Liver (tissue), 9 donors: ENCODE data around the gene CNIH2. TPM values are rescaled to one million over a fixed set of nuclear protein-coding genes. Genes with fewer than 3 reads are reported as not detected.

Experiments used
- DNase-seq: peaks from one replicate; pipeline ENCODE4 v3.0.0-alpha.2; 2017; ENCODE audit warnings: low spot score
- H3K27ac ChIP-seq, 2 donors: one replicate each; pipeline ENCODE4 v1.7.0; 2013; ENCODE audit warnings: inconsistent platforms in 2 of 2, low read length in 2 of 2, control low read depth in 1 of 2, low read depth in 1 of 2, mild to moderate bottlenecking in 1 of 2
- H3K27me3 ChIP-seq, 4 donors: one replicate each; pipeline versions ENCODE4 v1.6.1 to v1.7.0; 2013; ENCODE audit warnings: low read length in 3 of 4, inconsistent platforms in 1 of 4, mild to moderate bottlenecking in 1 of 4, moderate library complexity in 1 of 4; ENCODE audit not compliant: control insufficient read depth in 4 of 4, insufficient read depth in 4 of 4
- H3K36me3 ChIP-seq, 4 donors: one replicate each; pipeline versions ENCODE4 v1.6.1 to v1.7.0; 2013; ENCODE audit warnings: low read length in 3 of 4, mild to moderate bottlenecking in 3 of 4, low read depth in 1 of 4, moderate library complexity in 1 of 4; ENCODE audit not compliant: control insufficient read depth in 4 of 4, insufficient read depth in 3 of 4
- H3K4me1 ChIP-seq, 4 donors: one replicate each; pipeline versions ENCODE4 v1.6.1 to v1.7.0; 2013; ENCODE audit warnings: low read length in 3 of 4, mild to moderate bottlenecking in 3 of 4, moderate library complexity in 1 of 4; ENCODE audit not compliant: control insufficient read depth in 4 of 4, insufficient read depth in 4 of 4
- H3K4me3 ChIP-seq, 3 donors: one replicate each; pipeline versions ENCODE4 v1.6.1 to v1.7.0; 2013; ENCODE audit warnings: low read length in 3 of 3, control low read depth in 1 of 3, low read depth in 1 of 3, mild to moderate bottlenecking in 1 of 3
- H3K9ac ChIP-seq, 2 donors: one replicate each; pipeline ENCODE4 v1.7.0; 2013; ENCODE audit warnings: low read length in 2 of 2, mild to moderate bottlenecking in 2 of 2, moderate library complexity in 2 of 2, control low read depth in 1 of 2, low read depth in 1 of 2
- H3K9me3 ChIP-seq, 4 donors: one replicate each; pipeline versions ENCODE4 v1.6.1 to v1.7.0; 2013; ENCODE audit warnings: low read length in 3 of 4; ENCODE audit not compliant: control insufficient read depth in 4 of 4
- EGR1 ChIP-seq, 2 donors: IDR thresholded peaks; 2 replicates each; pipeline ENCODE4 v1.6.1; 2016 to 2018; ENCODE audit warnings: antibody characterized with exemption in 2 of 2, low read depth in 2 of 2
- HNF4A ChIP-seq, 2 donors: conservative IDR thresholded peaks; 2 replicates each; pipeline ENCODE4 v1.6.1; 2016; ENCODE audit warnings: antibody characterized with exemption in 2 of 2, mild to moderate bottlenecking in 2 of 2
- NR2F2 ChIP-seq: IDR thresholded peaks from 2 replicates; pipeline ENCODE4 v1.6.1; 2016; ENCODE audit warnings: antibody characterized with exemption
- YY1 ChIP-seq: IDR thresholded peaks from 2 replicates; pipeline ENCODE4 v1.6.1; 2016; ENCODE audit warnings: antibody characterized with exemption, mild to moderate bottlenecking
- WGBS: extraction: QIAGEN DNeasy Blood & Tissue Kit; methylation state at CpG from one replicate; pipeline ENCODE4 v1.1.7; 2013; 5-methylcytosine and 5-hydroxymethylcytosine counted together
- polyA plus RNA-seq, 2 donors: library from polyadenylated mRNA; stranded (reverse) in 1 of 2; unstranded in 1 of 2; fragments of 200-250 nt in 1 of 2; fragments of >200 nt in 1 of 2; fragmentation: Nextera tagmentation in 1 of 2; extraction: Ambion mirVana in 1 of 2; gene quantifications; one replicate each; pipeline versions ENCODE4 v1.2.1 to v1.2.3, GENCODE V29; 2013 to 2015
- total RNA-seq, 2 donors: library from RNA; depleted of rRNA; stranded (reverse); fragments of >200 nt; gene quantifications; one replicate each; pipeline ENCODE4 v1.2.3, GENCODE V29; 2014
- TF ChIP-seq, protein P1 (sequence below): IDR thresholded peaks from 2 replicates; pipeline ENCODE4 v1.6.1; 2016; ENCODE audit warnings: antibody characterized with exemption
- TF ChIP-seq, protein P2 (sequence below): fragments of 150-350 bp; IDR thresholded peaks from 2 replicates; pipeline ENCODE4 v1.5.1; 2017; ENCODE audit warnings: improper control_type of control experiment, low read depth, low read length; ENCODE audit not compliant: missing input control
- TF ChIP-seq, protein P3 (sequence below): IDR thresholded peaks from 2 replicates; pipeline ENCODE4 v1.6.1; 2016; ENCODE audit warnings: antibody characterized with exemption
- donor health status: healthy.
- donor health status: healthy.
- donor health status: healthy.
- donor health status: healthy.
- donor health status: healthy.

The CNIH2 gene
- total and polyA plus RNA-seq, 4 donors, result 0.07 TPM; not detected in 3

DNA sequence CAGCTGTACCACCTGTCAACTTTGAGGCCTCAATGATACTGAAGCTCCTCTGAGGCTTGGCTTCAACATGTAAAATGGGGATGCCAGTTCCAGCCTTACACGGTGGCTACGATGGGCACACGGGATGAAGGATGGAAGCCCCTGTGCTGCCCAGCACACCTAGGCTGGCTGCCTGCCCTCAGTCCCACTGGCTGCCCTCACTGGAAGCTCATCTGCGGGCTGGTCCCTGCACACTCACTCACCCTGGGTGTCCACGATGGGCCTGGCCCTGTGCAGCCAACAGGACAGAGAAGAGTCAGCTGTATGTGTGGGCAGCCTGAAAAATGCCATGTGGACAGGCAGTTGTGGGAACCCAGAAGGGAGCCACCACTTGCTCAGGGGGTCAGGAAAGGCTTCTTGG lies 8.7 kb downstream of the CNIH2 start:
- H3K4me1 ChIP-seq, result peaks cover 13 to 50% (median 39%) of the 10 kb centered on the region in 4 donors
- H3K27ac ChIP-seq, result no peak overlapping the region
- H3K27me3 ChIP-seq, result no peaks in the 10 kb centered on the region
- no peak overlapping the region for H3K4me3 ChIP-seq
- no peak for DNase-seq
- peaks cover 0 to 5% (median 4%) of the 10 kb centered on the region in 4 donors for H3K36me3 ChIP-seq
- WGBS, result 91% methylated on average over 5 of the region's 5 CpGs
- no peaks in the 10 kb centered on the region for H3K9me3 ChIP-seq
- TF ChIP-seq, protein P1, sequence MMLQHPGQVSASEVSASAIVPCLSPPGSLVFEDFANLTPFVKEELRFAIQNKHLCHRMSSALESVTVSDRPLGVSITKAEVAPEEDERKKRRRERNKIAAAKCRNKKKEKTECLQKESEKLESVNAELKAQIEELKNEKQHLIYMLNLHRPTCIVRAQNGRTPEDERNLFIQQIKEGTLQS, result no peak
- no peak for TF ChIP-seq NR2F2
- TF ChIP-seq, protein P2, sequence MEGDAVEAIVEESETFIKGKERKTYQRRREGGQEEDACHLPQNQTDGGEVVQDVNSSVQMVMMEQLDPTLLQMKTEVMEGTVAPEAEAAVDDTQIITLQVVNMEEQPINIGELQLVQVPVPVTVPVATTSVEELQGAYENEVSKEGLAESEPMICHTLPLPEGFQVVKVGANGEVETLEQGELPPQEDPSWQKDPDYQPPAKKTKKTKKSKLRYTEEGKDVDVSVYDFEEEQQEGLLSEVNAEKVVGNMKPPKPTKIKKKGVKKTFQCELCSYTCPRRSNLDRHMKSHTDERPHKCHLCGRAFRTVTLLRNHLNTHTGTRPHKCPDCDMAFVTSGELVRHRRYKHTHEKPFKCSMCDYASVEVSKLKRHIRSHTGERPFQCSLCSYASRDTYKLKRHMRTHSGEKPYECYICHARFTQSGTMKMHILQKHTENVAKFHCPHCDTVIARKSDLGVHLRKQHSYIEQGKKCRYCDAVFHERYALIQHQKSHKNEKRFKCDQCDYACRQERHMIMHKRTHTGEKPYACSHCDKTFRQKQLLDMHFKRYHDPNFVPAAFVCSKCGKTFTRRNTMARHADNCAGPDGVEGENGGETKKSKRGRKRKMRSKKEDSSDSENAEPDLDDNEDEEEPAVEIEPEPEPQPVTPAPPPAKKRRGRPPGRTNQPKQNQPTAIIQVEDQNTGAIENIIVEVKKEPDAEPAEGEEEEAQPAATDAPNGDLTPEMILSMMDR, result no peak
- no peak for TF ChIP-seq HNF4A (conservative IDR thresholded peaks at IDR 0.05)
- H3K9ac ChIP-seq, result no peak overlapping the region

DNA sequence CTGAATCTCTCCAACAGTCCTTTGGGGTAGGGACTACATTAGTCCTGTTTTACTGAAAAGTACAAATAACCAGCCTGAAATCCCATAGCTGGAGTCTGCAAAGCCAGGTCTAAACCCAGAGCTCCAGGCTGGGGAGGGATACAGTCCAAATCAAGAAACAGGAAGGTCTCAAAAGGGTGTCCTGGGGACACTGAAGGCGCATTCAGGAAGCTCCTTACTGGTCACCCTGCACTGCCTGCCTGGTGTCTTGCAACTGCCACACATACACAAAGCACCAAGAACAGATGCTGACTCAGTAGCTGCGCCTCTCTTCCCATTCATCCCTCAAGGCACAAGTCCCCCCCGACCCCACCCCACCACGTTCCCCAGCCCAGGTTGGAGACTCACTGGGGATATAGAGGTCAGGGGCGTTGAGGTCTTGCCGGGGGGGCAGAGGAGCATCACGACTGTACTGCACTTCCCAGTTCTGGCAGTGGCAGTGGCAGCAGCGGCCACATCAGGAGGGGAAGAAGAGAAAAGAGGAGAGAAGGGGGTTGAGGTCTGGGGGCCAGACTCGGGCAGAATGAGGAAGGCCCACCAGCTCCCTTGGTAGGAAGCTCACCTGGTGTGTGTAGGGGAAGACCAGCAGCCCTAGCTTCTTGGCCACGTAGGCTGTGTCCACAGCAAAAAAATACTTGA lies 9.4 kb downstream of the CNIH2 start:
- peaks cover 0 to 2% (median 0%) of the 10 kb centered on the region in 4 donors for H3K27me3 ChIP-seq
- TF ChIP-seq, protein P2, result no peak
- TF ChIP-seq EGR1 (IDR thresholded peaks at IDR 0.05; ENCODE audit: low read depth in 2 of 2) (no peak), YY1 (no peak)
- TF ChIP-seq, protein P3, sequence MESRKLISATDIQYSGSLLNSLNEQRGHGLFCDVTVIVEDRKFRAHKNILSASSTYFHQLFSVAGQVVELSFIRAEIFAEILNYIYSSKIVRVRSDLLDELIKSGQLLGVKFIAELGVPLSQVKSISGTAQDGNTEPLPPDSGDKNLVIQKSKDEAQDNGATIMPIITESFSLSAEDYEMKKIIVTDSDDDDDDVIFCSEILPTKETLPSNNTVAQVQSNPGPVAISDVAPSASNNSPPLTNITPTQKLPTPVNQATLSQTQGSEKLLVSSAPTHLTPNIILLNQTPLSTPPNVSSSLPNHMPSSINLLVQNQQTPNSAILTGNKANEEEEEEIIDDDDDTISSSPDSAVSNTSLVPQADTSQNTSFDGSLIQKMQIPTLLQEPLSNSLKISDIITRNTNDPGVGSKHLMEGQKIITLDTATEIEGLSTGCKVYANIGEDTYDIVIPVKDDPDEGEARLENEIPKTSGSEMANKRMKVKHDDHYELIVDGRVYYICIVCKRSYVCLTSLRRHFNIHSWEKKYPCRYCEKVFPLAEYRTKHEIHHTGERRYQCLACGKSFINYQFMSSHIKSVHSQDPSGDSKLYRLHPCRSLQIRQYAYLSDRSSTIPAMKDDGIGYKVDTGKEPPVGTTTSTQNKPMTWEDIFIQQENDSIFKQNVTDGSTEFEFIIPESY, result no peak
- peaks cover 0 to 5% (median 4%) of the 10 kb centered on the region in 4 donors for H3K36me3 ChIP-seq
- DNase-seq, result no peak
- peaks cover 19 to 50% (median 41%) of the 10 kb centered on the region in 4 donors for H3K4me1 ChIP-seq
- no peak overlapping the region for H3K9ac ChIP-seq
- H3K27ac ChIP-seq, result peak overlapping the region in 1 of 2 donors; percentile 96
- H3K4me3 ChIP-seq, result peak overlapping the region; percentile 26 to 79 (median 61)
- H3K9me3 ChIP-seq, result no peaks in the 10 kb centered on the region
- WGBS, result 78% methylated on average over 10 of the region's 10 CpGs
